ENCODE measurements around the gene ELAVL2.

DNA sequence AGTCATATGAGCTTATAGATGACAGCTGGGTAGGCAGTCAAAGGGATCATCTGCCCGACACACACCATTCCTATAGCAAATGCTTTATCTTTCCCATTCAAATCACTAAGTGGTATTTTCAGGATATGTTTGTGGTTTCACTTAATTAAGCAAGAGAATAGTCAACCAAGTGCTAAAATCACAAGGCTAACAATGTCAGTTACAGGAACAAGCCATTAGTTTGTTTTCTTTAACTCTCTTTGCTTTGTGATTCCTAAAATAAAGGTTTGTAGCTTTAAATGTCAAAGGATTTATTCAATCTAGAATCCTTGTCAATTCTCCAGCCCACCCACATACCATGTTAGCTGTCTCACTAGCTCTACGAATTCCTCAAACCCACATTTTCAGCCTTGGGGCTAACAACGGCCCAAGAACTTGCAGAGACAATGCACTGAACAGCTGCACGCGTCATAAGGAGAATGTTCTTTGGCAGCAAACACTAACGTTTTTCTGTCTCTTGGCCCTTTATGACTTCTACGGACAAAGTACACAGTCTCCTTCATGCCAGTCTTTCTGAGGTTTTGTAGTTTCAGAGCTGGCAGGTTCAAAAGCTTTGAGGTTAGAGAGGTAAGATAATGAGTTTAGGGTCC is 56.6 kb downstream of the ELAVL2 start:
- TF ChIP-seq CTCF (IDR thresholded peaks at IDR 0.05), result no peak
- TF ChIP-seq POLR2A (IDR thresholded peaks at IDR 0.05), result no peak

Data from right lobe of liver (tissue), 4 donors.